GM12801 (cell line): ENCODE measurements around the gene CELA1.

Experiments used
- TF ChIP-seq, protein P1 (sequence below): IDR thresholded peaks from one replicate; pipeline ENCODE4 v1.5.1; 2011; ENCODE audit warnings: control low read depth; ENCODE audit not compliant: insufficient read length; ENCODE audit errors: extremely low read depth

The CELA1 gene

GRCh38 chr12:51372021-51372420 lies 25.5 kb upstream of the CELA1 start:
- TF ChIP-seq, protein P1, sequence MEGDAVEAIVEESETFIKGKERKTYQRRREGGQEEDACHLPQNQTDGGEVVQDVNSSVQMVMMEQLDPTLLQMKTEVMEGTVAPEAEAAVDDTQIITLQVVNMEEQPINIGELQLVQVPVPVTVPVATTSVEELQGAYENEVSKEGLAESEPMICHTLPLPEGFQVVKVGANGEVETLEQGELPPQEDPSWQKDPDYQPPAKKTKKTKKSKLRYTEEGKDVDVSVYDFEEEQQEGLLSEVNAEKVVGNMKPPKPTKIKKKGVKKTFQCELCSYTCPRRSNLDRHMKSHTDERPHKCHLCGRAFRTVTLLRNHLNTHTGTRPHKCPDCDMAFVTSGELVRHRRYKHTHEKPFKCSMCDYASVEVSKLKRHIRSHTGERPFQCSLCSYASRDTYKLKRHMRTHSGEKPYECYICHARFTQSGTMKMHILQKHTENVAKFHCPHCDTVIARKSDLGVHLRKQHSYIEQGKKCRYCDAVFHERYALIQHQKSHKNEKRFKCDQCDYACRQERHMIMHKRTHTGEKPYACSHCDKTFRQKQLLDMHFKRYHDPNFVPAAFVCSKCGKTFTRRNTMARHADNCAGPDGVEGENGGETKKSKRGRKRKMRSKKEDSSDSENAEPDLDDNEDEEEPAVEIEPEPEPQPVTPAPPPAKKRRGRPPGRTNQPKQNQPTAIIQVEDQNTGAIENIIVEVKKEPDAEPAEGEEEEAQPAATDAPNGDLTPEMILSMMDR = no peak

DNA sequence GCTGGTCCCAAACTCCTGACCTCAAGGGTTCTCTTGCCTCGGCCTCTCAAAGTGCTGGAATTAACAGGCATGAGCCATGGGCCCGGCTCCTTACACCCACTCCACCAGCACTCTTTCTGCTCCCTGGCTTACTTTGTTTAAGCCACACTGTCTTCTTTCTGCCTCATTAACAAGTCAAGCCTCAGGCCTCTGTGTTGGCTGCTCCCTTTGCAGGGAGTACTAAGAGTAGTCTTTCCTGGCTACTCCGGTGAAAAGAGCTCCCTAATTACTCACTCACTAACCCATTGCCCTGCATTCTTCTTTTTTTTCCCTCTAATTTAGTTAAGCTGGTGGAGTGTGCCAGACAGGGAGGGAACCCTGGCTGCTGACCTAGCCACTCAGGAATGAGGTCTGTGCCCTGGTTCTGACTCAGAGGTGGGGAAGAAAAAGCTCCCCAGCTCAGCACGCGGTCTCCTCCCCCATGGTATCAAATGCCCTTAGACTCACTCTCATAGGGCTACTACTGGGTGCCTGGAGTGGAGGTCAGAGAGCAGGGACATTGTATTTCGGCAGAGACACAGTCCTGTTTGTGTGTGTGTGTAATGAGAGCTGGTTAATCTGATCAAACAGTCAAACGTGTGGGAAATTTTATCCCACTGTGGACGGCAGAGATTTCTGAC lies 24.9 kb upstream of the CELA1 start:
- TF ChIP-seq, protein P1 = no peak

DNA sequence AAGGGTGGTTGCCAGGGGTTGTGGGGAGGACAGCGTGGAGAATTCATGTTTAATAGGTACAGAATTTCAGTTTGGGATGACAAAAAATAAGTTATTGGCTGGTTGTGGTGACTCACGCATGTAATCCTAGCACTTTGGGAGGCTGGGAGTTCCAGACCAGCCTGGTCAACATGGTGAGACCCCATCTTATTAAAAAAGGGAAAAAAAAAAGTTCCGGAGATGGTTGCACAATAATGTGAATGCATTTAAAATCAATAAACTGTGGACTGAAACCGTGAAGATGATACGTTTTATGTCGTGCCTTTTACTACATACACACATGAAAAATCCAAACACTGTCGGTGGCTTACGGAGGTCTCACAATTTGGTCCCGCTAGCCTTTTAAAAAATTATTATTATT lies 24.2 kb upstream of the CELA1 start:
- TF ChIP-seq, protein P1 = no peak

DNA sequence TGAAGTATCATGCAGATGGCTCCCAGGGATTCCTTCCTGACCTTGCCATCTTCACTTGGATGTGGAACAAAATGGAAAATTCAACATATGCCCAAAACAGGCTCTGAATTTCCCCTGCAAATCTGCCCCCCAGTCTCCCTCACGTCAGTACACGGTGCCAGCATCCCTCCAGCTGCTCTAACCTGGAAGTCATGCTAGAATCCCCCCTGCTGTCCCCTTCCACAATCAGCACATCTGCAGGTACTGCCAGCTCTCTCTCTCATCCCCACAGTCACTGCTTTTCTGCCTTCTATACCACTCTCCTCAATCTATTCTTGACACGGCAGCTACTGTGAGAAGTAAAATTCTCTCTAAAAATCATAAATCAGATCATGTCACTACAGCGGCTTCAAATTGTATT lies 23.1 kb upstream of the CELA1 start:
- TF ChIP-seq, protein P1 = no peak

DNA sequence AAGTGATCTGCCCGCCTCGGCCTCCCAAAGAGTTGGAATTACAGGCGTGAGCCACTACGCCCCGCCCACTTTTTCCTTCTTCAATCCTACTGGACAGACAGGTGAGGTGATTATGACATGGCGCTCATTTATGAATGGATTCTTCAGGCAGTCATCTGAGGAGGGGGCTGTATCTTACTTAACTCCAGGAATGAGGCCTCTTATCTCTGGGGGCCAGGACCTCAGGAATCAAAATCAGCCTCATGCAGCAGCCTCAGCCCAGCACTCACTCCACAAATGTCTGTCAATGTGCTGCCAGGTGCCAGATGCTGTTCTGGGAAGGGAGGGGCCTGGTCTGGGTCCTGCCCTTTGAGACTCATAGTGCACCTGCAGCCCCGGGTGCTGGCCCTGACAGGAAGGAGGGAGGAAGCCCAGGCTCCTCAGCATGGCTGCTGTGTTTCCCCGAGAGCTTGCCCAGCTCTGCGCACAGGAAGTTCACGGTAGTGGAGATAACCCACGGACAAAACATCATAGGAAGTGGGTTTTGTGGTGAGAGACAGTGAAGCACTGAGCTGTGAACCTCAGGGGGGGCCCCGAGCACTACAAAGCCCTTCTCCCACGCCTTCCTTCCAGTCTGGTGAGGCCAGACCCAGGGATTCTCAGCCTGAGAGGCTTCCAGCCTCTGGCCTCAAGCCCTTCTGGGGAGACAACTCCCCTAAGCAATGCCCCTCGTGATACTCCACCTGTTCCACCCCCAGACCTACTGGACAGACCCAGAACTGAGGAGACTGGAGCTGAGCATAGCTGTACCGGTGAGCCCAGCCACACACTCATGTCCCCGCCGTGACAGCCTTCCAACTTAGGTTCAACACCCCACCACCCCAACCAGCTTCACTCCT lies 22.4 kb upstream of the CELA1 start:
- TF ChIP-seq, protein P1 = no peak

DNA sequence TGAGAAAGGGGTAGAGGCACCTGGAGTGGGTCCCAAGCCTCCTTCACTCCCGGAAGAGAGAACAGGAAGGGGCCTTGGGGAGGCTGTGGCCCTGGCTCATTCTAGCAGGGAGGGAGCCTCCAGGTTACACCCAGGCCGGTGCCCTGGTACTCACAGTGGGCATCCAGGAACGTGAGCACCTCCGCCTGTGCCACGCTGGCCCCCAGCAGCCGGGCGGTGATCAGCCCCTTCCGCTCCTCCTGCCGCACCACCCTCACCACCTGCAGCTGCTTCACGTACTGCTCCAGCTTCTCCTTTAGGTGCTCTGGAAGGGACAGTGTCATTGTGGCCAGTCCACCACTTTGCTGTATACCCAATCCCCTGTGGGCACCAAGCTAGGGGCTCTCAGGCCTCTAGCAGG lies 18.8 kb upstream of the CELA1 start:
- TF ChIP-seq, protein P1 = no peak

DNA sequence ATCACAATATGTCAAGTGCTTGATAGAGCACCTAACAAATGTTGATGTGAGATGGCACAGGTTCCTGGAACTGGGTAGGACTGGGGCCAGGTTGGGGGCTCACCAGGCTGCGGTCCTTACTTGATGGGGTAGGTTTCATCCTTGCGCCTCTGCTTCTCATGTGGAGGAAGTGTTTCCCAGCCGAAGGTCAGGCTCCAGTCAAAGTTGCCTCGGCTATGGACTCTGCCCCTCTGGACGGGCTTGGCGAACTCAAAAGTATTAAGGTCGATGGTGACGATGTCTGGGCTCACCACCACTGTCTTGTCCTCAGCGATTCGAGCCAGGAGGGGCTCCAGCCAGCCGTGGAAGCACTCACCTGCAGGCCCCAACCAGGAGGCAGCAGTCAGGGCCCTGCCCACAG lies 17.5 kb upstream of the CELA1 start:
- TF ChIP-seq, protein P1 = no peak
